Spleen (tissue), 11 donors: ENCODE results near the gene SEMA5B. TPM values are rescaled to one million over a fixed set of nuclear protein-coding genes. Genes with fewer than 3 reads are reported as not detected.

Source experiments
- DNase-seq: peaks from one replicate; pipeline ENCODE4 v3.0.0-alpha.2; 2020
- H3K27ac ChIP-seq, 8 donors: fragments of 200-600 bp; sonication (generic) in 7 of 8; 1 replicate in 4 of 8; 2 replicates in 4 of 8; pipeline versions ENCODE4 v1.5.0 to v1.8.0; 2016 to 2021; ENCODE audit warnings: inconsistent platforms in 4 of 8, mild to moderate bottlenecking in 4 of 8, moderate library complexity in 1 of 8
- H3K27me3 ChIP-seq, 7 donors: fragments of 200-600 bp; sonication (generic) in 6 of 7; replicated peaks in 1 of 7; 1 replicate in 4 of 7; 2 replicates in 3 of 7; pipeline versions ENCODE4 v1.5.0 to v1.8.0; 2016 to 2021; ENCODE audit warnings: inconsistent platforms in 3 of 7, mild to moderate bottlenecking in 1 of 7
- H3K36me3 ChIP-seq, 6 donors: fragments of 200-600 bp; sonication (generic) in 5 of 6; 1 replicate in 4 of 6; 2 replicates in 2 of 6; pipeline versions ENCODE4 v1.5.0 to v1.8.0; 2016 to 2021; ENCODE audit warnings: inconsistent platforms in 2 of 6
- H3K4me1 ChIP-seq, 6 donors: fragments of 200-600 bp; sonication (generic) in 5 of 6; 1 replicate in 3 of 6; 2 replicates in 3 of 6; pipeline versions ENCODE4 v1.5.0 to v1.8.0; 2016 to 2021; ENCODE audit warnings: inconsistent platforms in 3 of 6
- H3K4me3 ChIP-seq, 8 donors: fragments of 200-600 bp; sonication (generic) in 7 of 8; 1 replicate in 4 of 8; 2 replicates in 4 of 8; pipeline versions ENCODE4 v1.5.0 to v1.8.0; 2016 to 2021; ENCODE audit warnings: inconsistent platforms in 4 of 8, mild to moderate bottlenecking in 4 of 8, moderate library complexity in 2 of 8
- H3K9me3 ChIP-seq, 8 donors: fragments of 200-600 bp; sonication (generic) in 7 of 8; 1 replicate in 4 of 8; 2 replicates in 4 of 8; pipeline versions ENCODE4 v1.5.0 to v1.8.0; 2016 to 2021; ENCODE audit warnings: inconsistent platforms in 4 of 8
- CTCF ChIP-seq, 11 experiments: fragments of 200-600 bp in 7 of 11; fragments of 450-650 bp in 4 of 11; sonication (generic) in 4 of 11; IDR thresholded peaks in 8 of 11; conservative IDR thresholded peaks in 3 of 11; 1 replicate in 7 of 11; 2 replicates in 4 of 11; pipeline versions ENCODE4 v1.4.0 to v1.8.0; 2016 to 2021; ENCODE audit warnings: antibody characterized with exemption in 11 of 11, inconsistent platforms in 4 of 11, mild to moderate bottlenecking in 1 of 11
- POLR2A ChIP-seq, 3 donors: fragments of 450-650 bp; IDR thresholded peaks; one replicate each; pipeline ENCODE4 v1.5.1; 2017; ENCODE audit warnings: antibody characterized with exemption in 3 of 3, mild to moderate bottlenecking in 1 of 3
- POLR2AphosphoS5 ChIP-seq, 3 donors: sonication (generic); formaldehyde crosslinking; IDR thresholded peaks; one replicate each; pipeline ENCODE4 v1.5.1; 2017; ENCODE audit warnings: antibody characterized with exemption in 3 of 3
- WGBS, 5 donors: extraction: QIAGEN DNeasy Blood & Tissue Kit in 3 of 5; methylation state at CpG; one replicate each; pipeline versions ENCODE4 v1.1.5 to v1.1.7; 2013 to 2018; 5-methylcytosine and 5-hydroxymethylcytosine counted together
- intact Hi-C: fragments of 100-400 bp; cut with DNase I; formaldehyde crosslinking; loops from one replicate; pipeline ENCODE4 v1.15.0; 2023; ENCODE audit warnings: low total_unique reads
- polyA plus RNA-seq, 3 donors: library from polyadenylated mRNA; stranded (reverse); fragments of 200-250 nt; gene quantifications; one replicate each; pipeline ENCODE4 v1.2.1, GENCODE V29; 2013
- total RNA-seq, 7 donors: library from RNA; depleted of rRNA in 3 of 7; stranded (reverse); fragments of >200 nt in 3 of 7; fragmentation: NEBNext Ultra II Directional in 4 of 7; extraction: Animal tissue kit (Norgen Biotek cat#: 25700) in 4 of 7; gene quantifications; one replicate each; pipeline versions ENCODE4 v1.1.0 to v1.2.1, GENCODE V29; 2016 to 2021
- donor health status: healthy with polysubstance abuse.
- donor health status: DM: no; HTN: no; CAD: no; lungs with moderate emphysema.
- donor health status: DM: no; HTN: no; CAD: no.
- donor health status: Bipolar disorder and iron deficiency.
- donor health status: healthy.
- donor health status: DM: no; HTN: no; CAD: no.
- donor health status: DM: yes; HTN: yes; CAD: no.

Gene SEMA5B
- total and polyA plus RNA-seq, 10 donors: 0.09 to 0.63 (median 0.41) TPM; not detected in 3

DNA sequence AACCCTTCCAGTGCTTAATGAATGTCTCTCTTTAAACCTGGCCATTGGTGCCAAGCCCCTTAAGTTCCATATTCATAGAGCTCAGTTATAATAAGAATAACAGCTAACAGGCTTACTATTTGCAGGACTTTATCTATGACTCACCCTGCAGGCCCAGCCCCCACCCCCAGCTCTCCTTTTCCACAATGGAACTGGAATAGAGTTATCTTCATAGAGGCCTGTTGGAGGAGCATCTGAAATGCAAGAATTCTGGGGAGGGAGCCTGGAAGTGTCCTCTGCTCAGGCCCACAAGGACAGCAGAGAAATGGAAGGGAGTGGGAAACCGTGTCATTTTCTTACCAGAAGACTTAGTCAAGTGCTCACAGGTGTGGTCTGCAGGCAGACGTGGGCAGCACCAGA is 52.8 kb downstream of the SEMA5B start:
- H3K4me1 ChIP-seq: peaks cover 0 to 28% (median 15%) of the 10 kb centered on the region in 6 donors

GRCh38 chr3:122973893-122974615 is 53.5 kb downstream of the SEMA5B start:
- H3K36me3 ChIP-seq: no peaks in the 10 kb centered on the region
- no peak overlapping the region for H3K4me3 ChIP-seq
- TF ChIP-seq POLR2A (IDR thresholded peaks at IDR 0.05) (no peak), CTCF (IDR thresholded peaks at IDR 0.05 in 8 of 11, conservative IDR thresholded peaks at IDR 0.05 in 3 of 11) (no peak), POLR2AphosphoS5 (IDR thresholded peaks at IDR 0.05) (no peak)
- DNase-seq: no peak
- H3K27me3 ChIP-seq: peaks cover 0 to 4% (median 0%) of the 10 kb centered on the region in 7 donors
- intact Hi-C loops: no loop called here
- H3K27ac ChIP-seq: no peak overlapping the region
- H3K4me1 ChIP-seq: peaks cover 0 to 23% (median 15%) of the 10 kb centered on the region in 6 donors
- 92 to 96% (median 93%) methylated on average over 7 to 12 of the region's 12 CpGs for WGBS, 5 donors
- H3K9me3 ChIP-seq: no peaks in the 10 kb centered on the region

More for the DNA sequence above, 52.8 kb downstream of the SEMA5B start:
- Histone ChIP-seq H3K27me3 (no peaks in the 10 kb centered on the region), H3K4me3 (no peak overlapping the region), H3K9me3 (no peaks in the 10 kb centered on the region), H3K27ac (no peak overlapping the region), H3K36me3 (no peaks in the 10 kb centered on the region)
- intact Hi-C loops: no loop called here
- WGBS, 5 donors: 19 to 44% (median 24%) methylated on average over 2 of the region's 2 CpGs
- TF ChIP-seq CTCF (IDR thresholded peaks at IDR 0.05 in 8 of 11, conservative IDR thresholded peaks at IDR 0.05 in 3 of 11) (no peak), POLR2A (IDR thresholded peaks at IDR 0.05) (no peak), POLR2AphosphoS5 (IDR thresholded peaks at IDR 0.05) (no peak)
- no peak for DNase-seq

DNA sequence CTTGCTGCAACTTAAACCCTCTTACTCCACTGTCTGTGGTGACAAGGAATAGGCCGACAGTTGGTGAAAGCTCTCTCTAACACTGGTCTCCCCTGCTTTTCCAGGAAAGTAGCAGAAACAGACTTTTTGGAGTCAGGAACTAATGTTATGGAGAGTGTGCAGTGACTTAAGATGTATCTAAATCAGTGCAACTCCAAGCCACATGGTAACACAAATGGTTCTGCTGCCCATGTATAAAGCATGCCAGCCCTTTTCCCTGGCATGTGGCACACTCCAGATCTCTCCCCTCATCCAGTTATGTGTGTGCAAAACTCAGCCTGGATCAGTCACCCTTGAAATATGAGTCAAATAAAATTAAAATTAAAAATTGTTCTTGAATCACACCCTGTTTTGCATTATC is 55.4 kb downstream of the SEMA5B start:
- Histone ChIP-seq H3K27ac (no peak overlapping the region), H3K9me3 (no peaks in the 10 kb centered on the region), H3K27me3 (peaks cover 0 to 4% (median 0%) of the 10 kb centered on the region in 7 donors), H3K4me3 (no peak overlapping the region), H3K4me1 (peaks cover 0 to 19% (median 15%) of the 10 kb centered on the region in 6 donors), H3K36me3 (no peaks in the 10 kb centered on the region)
- intact Hi-C loops: no loop called here
- WGBS, 5 donors: 94 to 100% (median 97%) methylated on average over 1 of the region's 1 CpG
- TF ChIP-seq POLR2A (IDR thresholded peaks at IDR 0.05) (no peak), POLR2AphosphoS5 (IDR thresholded peaks at IDR 0.05) (no peak), CTCF (IDR thresholded peaks at IDR 0.05 in 8 of 11, conservative IDR thresholded peaks at IDR 0.05 in 3 of 11) (no peak)
- no peak for DNase-seq

DNA sequence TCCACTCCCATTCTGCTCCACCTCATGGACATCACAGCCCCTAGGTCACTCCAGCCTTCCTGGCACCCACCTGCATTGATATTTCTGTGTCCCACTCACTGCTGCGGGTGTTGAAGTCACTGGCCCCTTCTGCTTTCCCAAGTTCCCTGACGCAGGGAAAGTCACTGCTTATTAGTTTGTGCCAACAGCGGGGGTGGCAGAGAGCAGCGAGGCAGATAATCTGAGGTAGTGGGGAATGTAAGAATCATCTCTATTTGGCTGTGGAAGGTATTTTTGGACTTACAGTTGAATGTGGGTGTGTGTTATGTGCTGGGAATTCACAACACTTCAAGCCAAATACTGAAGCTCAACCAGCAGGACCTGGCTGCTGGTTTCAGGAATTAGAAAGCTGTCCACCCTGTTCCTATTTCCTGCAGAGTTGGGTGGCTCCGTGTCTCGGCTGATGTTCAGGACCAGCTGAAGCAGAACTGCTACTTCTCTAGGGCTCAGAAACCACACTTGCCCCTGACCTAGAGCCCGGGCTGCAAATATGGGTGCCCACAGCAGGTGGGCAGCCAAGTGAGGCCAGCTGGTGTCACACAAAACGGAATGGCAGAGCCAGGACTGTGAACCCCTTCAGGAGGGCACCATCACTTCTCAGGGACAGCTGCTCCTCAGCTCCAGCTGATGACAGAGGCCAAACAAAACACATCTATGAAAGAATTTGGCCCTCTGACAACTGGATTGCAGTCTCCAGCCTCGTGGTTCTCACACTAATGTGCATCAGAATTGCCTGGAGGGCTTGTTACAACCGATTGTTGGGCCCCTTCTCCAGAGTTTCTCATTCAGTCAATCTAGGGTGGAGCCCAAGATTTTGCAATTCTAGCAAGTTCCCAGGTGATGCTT is 57.7 kb downstream of the SEMA5B start:
- Histone ChIP-seq H3K4me3 (no peak overlapping the region), H3K9me3 (no peaks in the 10 kb centered on the region), H3K36me3 (no peaks in the 10 kb centered on the region), H3K4me1 (peaks cover 0 to 4% (median under 1%) of the 10 kb centered on the region in 6 donors), H3K27me3 (peaks cover 0 to 4% (median 0%) of the 10 kb centered on the region in 7 donors), H3K27ac (no peak overlapping the region)
- intact Hi-C loops: no loop called here
- no peak for DNase-seq
- WGBS, 5 donors: 54 to 67% (median 58%) methylated on average over 9 to 10 of the region's 10 CpGs
- no peak for TF ChIP-seq POLR2AphosphoS5 (IDR thresholded peaks at IDR 0.05)
- no peak for TF ChIP-seq POLR2A (IDR thresholded peaks at IDR 0.05)
- TF ChIP-seq CTCF (IDR thresholded peaks at IDR 0.05 in 8 of 11, conservative IDR thresholded peaks at IDR 0.05 in 3 of 11): no peak
